Measurements from ENCODE around the gene SAMD4A. TPM values are rescaled to one million over a fixed set of nuclear protein-coding genes. Genes with fewer than 3 reads are reported as not detected.

Gene SAMD4A
- total RNA-seq, 4 donors from 2014 or later = 2.9 to 19.5 (median 3.9) TPM

GRCh38 chr14:54538055-54538454 is 28.9 kb upstream of the SAMD4A start:
- TF ChIP-seq CTCF (IDR thresholded peaks at IDR 0.05) = no peak
- TF ChIP-seq POLR2A (IDR thresholded peaks at IDR 0.05) = no peak
- intact Hi-C loops (cut with DNase I) = no loop called here
- H3K9me3 ChIP-seq = no peaks in the 10 kb centered on the region
- no peaks in the 10 kb centered on the region for H3K27me3 ChIP-seq
- DNase-seq = no peak
- peaks cover 0 to 38% (median 0%) of the 10 kb centered on the region in 3 donors for H3K36me3 ChIP-seq
- H3K4me3 ChIP-seq = no peak overlapping the region
- no peaks in the 10 kb centered on the region for H3K4me1 ChIP-seq
- WGBS, 2 donors = 96% methylated on average over 3 of the region's 3 CpGs
- H3K27ac ChIP-seq = no peak overlapping the region

DNA sequence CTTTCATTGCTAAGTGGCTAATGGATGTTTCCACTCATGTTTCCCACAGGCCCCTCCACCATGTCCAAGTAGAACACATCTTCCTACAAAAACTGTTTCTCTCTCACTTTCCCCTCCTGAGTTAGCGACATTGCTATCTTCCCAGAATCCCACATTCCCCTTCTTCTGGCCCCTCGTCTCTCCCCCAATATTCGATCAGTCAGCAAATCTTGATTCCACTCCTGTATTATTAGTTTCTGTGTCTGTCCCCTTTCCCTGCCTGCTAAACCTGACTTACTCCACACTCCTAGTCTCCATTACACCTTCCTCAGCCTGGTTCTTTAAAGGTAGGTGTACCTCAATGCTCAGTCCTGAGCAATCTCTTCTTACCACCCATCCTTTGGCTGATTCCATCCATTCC is 19.3 kb upstream of the SAMD4A start:
- Histone ChIP-seq H3K27me3 (no peaks in the 10 kb centered on the region), H3K4me1 (no peaks in the 10 kb centered on the region), H3K9me3 (no peaks in the 10 kb centered on the region), H3K4me3 (no peak overlapping the region), H3K27ac (no peak overlapping the region), H3K36me3 (no peaks in the 10 kb centered on the region)
- no peak for DNase-seq
- intact Hi-C loops (cut with DNase I) = no loop called here
- 93% methylated on average over 3 of the region's 3 CpGs for WGBS, 2 donors
- no peak for TF ChIP-seq CTCF (IDR thresholded peaks at IDR 0.05)
- no peak for TF ChIP-seq POLR2A (IDR thresholded peaks at IDR 0.05)

DNA sequence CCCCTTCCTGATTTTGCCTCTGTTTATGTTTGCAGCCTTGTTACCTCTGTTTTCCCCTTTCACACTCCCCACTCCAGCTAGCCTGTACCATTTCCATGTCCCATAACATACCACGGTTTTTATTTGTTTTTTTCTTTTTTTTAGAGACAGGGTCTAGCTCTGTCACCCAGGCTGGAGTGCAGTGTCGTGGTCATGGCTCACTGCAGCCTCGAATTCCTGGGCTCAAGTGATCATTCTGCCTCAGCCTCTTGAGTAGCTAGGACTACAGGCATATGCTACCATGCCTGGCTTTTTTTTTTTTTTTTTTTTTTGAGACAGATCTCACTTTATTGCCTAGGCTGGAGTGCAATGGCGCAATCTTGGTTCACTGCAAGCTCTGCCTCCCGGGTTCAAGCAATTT is 18.4 kb upstream of the SAMD4A start:
- TF ChIP-seq POLR2A (IDR thresholded peaks at IDR 0.05) (no peak), CTCF (IDR thresholded peaks at IDR 0.05) (no peak)

GRCh38 chr14:54549862-54550261 is 17.1 kb upstream of the SAMD4A start:
- H3K27ac ChIP-seq = no peak overlapping the region
- no peaks in the 10 kb centered on the region for H3K27me3 ChIP-seq
- H3K4me3 ChIP-seq = no peak overlapping the region
- intact Hi-C loops (cut with DNase I) = no loop called here
- WGBS, 2 donors = 81 to 84% methylated on average over 3 of the region's 3 CpGs
- no peak for DNase-seq
- no peak for TF ChIP-seq CTCF (IDR thresholded peaks at IDR 0.05)
- TF ChIP-seq POLR2A (IDR thresholded peaks at IDR 0.05) = no peak
- no peaks in the 10 kb centered on the region for H3K9me3 ChIP-seq
- no peaks in the 10 kb centered on the region for H3K36me3 ChIP-seq
- no peaks in the 10 kb centered on the region for H3K4me1 ChIP-seq

More for the DNA sequence above, 18.4 kb upstream of the SAMD4A start:
- Histone ChIP-seq H3K27me3 (no peaks in the 10 kb centered on the region), H3K9me3 (no peaks in the 10 kb centered on the region), H3K27ac (no peak overlapping the region), H3K4me3 (no peak overlapping the region), H3K36me3 (no peaks in the 10 kb centered on the region), H3K4me1 (no peaks in the 10 kb centered on the region)
- intact Hi-C loops (cut with DNase I) = no loop called here
- 84 to 85% methylated on average over 5 of the region's 5 CpGs for WGBS, 2 donors
- no peak for DNase-seq

- no peak for DNase-seq
- Histone ChIP-seq H3K36me3 (no peaks in the 10 kb centered on the region), H3K27ac (no peak overlapping the region), H3K4me1 (no peaks in the 10 kb centered on the region), H3K4me3 (no peak overlapping the region), H3K9me3 (no peaks in the 10 kb centered on the region), H3K27me3 (peaks cover 0 to 4% (median 0%) of the 10 kb centered on the region in 4 donors)
- TF ChIP-seq CTCF (IDR thresholded peaks at IDR 0.05) = no peak
- no peak for TF ChIP-seq POLR2A (IDR thresholded peaks at IDR 0.05)
- 59 to 85% methylated on average over 1 of the region's 1 CpG for WGBS, 2 donors
- intact Hi-C loops (cut with DNase I) = no loop called here
Observed at GRCh38 chr14:54550514-54550913, 16.4 kb upstream of the SAMD4A start.

All from esophagus squamous epithelium (tissue), 5 donors.